ENCODE measurements around the gene MYO1D.

DNA sequence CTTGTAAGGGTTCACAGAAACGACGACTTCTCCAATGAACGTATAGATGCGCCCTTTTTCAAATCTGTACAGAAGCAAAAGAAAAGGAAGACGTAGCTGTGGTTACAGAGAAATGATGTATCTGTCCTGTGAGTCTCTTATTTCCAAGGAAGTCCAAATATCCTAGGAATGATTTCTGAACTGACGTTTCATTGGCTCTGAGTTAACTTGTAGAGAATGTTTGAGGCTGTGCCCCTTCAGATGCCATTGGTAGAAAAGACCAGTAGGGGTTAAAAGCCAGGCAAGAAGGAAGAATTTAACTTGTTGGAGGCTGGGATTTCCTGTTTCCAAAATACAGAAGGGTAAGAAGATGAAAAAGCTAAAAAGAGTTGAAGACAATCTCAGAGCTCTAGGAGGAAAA, 96.2 kb downstream of the MYO1D start:
- TF ChIP-seq EZH2 (IDR thresholded peaks at IDR 0.05; ENCODE audit: borderline replicate concordance, low read depth, low read length, severe bottlenecking), result no peak
- TF ChIP-seq, protein P1, sequence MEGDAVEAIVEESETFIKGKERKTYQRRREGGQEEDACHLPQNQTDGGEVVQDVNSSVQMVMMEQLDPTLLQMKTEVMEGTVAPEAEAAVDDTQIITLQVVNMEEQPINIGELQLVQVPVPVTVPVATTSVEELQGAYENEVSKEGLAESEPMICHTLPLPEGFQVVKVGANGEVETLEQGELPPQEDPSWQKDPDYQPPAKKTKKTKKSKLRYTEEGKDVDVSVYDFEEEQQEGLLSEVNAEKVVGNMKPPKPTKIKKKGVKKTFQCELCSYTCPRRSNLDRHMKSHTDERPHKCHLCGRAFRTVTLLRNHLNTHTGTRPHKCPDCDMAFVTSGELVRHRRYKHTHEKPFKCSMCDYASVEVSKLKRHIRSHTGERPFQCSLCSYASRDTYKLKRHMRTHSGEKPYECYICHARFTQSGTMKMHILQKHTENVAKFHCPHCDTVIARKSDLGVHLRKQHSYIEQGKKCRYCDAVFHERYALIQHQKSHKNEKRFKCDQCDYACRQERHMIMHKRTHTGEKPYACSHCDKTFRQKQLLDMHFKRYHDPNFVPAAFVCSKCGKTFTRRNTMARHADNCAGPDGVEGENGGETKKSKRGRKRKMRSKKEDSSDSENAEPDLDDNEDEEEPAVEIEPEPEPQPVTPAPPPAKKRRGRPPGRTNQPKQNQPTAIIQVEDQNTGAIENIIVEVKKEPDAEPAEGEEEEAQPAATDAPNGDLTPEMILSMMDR (IDR thresholded peaks at IDR 0.05; ENCODE audit: extremely low read depth in 1 of 2, insufficient read depth in 1 of 2, low read depth in 1 of 2, low read length in 2 of 2), result no peak
- TF ChIP-seq POLR2A (IDR thresholded peaks at IDR 0.05; ENCODE audit: low read depth, low read length), result no peak
- TF ChIP-seq POLR2AphosphoS5 (IDR thresholded peaks at IDR 0.05; ENCODE audit: insufficient read depth, low read depth, low read length), result no peak
- no peak for TF ChIP-seq JUN (IDR thresholded peaks at IDR 0.05; ENCODE audit: borderline replicate concordance, insufficient read depth, insufficient read length, low read depth)
- TF ChIP-seq, protein P2, sequence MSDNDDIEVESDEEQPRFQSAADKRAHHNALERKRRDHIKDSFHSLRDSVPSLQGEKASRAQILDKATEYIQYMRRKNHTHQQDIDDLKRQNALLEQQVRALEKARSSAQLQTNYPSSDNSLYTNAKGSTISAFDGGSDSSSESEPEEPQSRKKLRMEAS (IDR thresholded peaks at IDR 0.05; ENCODE audit: insufficient read depth, insufficient read length), result no peak
